ENCODE data around the gene RPAP3.
"Not testable (repeated sequence)": the region's sequence is repeated elsewhere in the genome, so short reads cannot be mapped to it uniquely, and the experiment has no call there.

Gene RPAP3

GRCh38 chr12:47717443-47718193, 11.8 kb upstream of the RPAP3 start:
- peak; percentile 34 for DNase-seq

GRCh38 chr12:47717046-47717442, 11.2 kb upstream of the RPAP3 start:
- DNase-seq, result no peak

- no peak for DNase-seq
These were observed 10.2 kb upstream of the RPAP3 start for GRCh38 chr12:47715877-47716548.

GRCh38 chr12:47715393-47715876, 9.6 kb upstream of the RPAP3 start:
- DNase-seq, result peak; percentile 83

GRCh38 chr12:47714826-47715386, 9.1 kb upstream of the RPAP3 start:
- no peak for DNase-seq

- DNase-seq, result no peak
These were observed 6.3 kb upstream of the RPAP3 start for GRCh38 chr12:47712171-47712570.

- no peak for DNase-seq
These were observed 5.6 kb upstream of the RPAP3 start for GRCh38 chr12:47711448-47711847.

- DNase-seq, result no peak
These were observed 4.4 kb upstream of the RPAP3 start for GRCh38 chr12:47710278-47710677.

GRCh38 chr12:47709671-47710070, 3.8 kb upstream of the RPAP3 start:
- no peak for DNase-seq

GRCh38 chr12:47709237-47709636, 3.4 kb upstream of the RPAP3 start:
- no peak for DNase-seq

- DNase-seq, result no peak
These were observed 2.2 kb upstream of the RPAP3 start for GRCh38 chr12:47707905-47708543.

GRCh38 chr12:47707355-47707754, 1.5 kb upstream of the RPAP3 start:
- DNase-seq, result no peak

GRCh38 chr12:47705229-47705565, 633 bp downstream of the RPAP3 start:
- DNase-seq, result no peak

- DNase-seq, result no peak
These were observed 1.1 kb downstream of the RPAP3 start for GRCh38 chr12:47704719-47705118.

GRCh38 chr12:47700263-47700662, 5.6 kb downstream of the RPAP3 start:
- no peak for DNase-seq

GRCh38 chr12:47698631-47699030, 7.2 kb downstream of the RPAP3 start:
- DNase-seq, result no peak

- no peak for DNase-seq
These were observed 7.8 kb downstream of the RPAP3 start for GRCh38 chr12:47698055-47698454.

GRCh38 chr12:47689215-47689614, 16.6 kb downstream of the RPAP3 start:
- no peak for DNase-seq

- no peak for DNase-seq
These were observed 18.2 kb downstream of the RPAP3 start for GRCh38 chr12:47687636-47688035.

GRCh38 chr12:47686645-47687240, 19.1 kb downstream of the RPAP3 start:
- no peak for DNase-seq

GRCh38 chr12:47679785-47680184, 26.0 kb downstream of the RPAP3 start:
- no peak for DNase-seq

GRCh38 chr12:47672068-47672467, 33.8 kb downstream of the RPAP3 start:
- no peak for DNase-seq

GRCh38 chr12:47667935-47668334, 37.9 kb downstream of the RPAP3 start:
- DNase-seq, result not testable (repeated sequence)

All from activated gamma-delta T cell treated with Interleukin-2 at 50 U/mL for 16 hours (primary cell).